ENCODE results near the gene AREL1.

AREL1 gene

DNA sequence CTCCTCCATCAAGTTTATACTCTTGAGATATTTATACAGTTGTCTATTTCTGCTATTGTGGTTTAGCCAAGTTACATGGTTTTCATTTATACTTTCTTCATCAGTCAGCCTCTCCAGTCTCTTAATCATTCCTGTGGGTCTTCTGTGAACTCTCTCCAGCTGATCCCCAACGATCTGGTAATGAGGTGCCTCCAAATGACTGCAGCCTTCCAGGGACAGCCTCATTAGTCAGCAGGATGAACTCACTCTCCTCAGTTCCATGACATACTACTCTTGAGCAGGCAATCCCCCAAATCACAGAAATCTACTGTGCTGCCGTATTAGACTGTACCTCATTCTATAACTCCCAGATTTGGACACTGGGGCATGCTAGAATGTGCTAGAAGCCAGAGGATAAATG lies 15.3 kb downstream of the AREL1 start:
- no peak for DNase-seq (ENCODE audit: low read depth)

DNA sequence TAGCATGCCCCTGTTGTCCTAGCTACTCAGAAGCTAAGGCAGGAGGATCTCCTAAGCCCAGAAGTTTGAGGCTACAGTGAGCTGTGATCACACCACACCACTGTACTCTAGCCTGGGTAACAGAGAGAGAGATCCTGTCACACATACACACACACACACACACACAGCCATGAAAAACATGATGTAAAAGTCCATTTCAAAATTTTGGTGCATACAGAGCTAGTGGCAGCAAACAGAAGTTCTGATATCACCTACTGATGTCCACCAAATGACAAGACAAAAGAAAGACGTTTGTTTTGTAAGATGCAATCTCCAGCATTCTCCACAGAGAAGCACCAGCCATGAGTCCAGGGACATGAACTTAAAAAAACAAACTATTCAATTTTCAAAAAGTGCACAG lies 15.9 kb downstream of the AREL1 start:
- DNase-seq (ENCODE audit: low read depth) = no peak

DNA sequence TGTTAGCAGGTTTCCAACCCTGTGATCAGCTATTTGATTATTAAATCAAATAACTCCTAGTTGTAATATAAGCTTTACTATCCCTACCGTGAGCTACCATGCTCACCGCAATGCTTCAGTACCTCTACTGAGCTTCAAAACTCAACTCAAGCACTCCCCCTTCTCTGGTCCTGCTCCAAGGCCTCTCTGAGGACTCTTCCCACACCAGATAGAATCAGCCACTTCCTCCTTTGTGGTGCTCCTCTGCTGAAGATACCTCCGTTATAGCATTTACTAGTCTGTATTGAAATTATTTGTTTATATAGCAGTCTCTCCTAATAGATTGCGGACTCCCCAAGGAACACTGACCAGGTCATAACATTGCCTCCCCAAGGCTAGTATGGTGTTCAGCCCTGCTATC lies 17.5 kb downstream of the AREL1 start:
- no peak for DNase-seq (ENCODE audit: low read depth)

DNA sequence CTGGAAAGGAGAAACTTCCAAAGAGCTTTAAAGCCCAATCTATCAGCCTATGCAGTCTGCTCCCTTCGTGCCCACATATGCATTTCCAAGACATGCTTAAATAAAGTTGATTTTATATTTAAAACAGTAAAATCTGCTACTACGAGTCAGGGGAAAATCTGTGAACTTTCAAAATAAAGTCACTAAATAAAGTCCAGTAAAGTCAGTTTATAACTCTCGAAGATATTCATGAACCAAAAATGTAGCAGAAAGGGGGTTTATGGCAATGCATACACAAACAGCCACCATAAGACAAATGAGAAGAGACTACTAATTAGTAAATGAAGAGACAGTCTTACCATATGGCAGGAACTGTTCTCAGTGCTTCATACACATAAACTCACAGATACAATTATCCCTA lies 19.7 kb downstream of the AREL1 start:
- DNase-seq (ENCODE audit: low read depth) = no peak

DNA sequence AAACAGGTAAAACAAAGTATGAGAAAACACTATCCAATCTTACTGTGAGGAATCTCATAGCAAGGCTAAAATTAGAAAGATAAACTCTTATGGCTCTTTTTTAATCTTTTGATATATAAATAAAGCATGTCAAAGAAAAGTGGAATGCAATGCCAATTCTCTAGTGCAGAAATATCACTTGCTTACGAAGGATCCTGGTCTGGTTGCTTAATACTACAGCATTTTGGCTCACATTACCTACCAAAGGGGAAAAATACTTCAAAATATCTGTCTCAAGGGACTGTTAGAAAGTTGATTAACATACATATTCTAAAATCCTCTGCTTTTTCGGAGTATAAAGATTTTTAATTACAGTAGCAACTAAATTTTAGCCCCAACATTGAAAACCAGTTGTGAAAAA lies 21.4 kb downstream of the AREL1 start:
- no peak for DNase-seq (ENCODE audit: low read depth)

DNA sequence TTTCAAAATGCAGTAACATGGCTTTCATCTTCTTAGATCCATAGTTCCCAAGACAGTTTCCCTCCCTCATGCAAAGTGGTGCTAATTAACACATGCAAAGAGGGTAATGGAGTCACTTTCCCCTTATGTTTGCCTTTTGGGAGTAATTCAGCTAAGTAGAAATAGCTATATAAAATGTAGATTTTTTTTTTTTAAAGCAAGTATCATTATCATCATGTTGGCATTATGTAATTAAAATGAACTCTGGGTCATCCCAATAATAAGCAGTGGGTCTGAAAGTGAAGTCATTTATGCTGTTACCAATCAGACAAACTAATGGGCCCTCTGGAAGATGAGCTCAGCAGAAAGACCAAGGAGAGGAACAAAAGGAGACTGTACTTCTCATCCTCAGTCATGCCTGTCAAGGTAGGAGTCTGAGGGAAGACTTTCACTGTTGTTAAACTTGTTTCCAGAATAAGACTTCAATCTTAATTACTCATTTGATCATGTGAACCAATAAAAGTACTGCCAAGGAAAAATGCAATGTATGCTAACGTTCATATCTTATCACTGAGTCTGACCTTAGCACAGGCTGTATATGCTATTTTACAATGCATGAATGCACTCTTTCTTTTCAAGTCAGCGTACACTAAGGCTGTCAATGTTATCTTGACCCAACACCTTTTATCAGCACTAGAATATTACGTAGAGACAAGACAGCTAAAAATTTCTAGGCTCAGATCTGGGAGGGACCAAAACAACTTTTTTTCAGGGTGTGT lies 26.8 kb downstream of the AREL1 start:
- no peak for DNase-seq (ENCODE audit: low read depth)

DNA sequence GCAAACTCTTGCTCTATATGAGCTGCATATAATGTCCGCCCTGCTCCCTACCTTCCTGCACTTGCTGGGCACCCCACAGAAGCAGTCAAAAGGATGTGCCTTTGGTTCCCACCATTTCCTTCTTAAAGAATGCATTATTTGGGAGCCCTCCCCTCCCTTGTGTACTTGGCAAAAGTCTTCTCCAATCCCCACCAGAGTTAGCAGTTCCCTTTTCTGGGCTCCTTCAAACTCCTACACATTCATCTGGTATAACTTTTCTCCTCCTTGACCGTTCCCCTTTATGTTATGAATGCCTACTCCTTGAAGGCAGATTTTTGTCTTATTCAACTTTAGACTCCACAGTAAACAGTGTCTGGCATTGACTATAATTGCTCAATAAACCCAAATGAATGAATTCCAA lies 27.8 kb downstream of the AREL1 start:
- no peak for DNase-seq (ENCODE audit: low read depth)

DNA sequence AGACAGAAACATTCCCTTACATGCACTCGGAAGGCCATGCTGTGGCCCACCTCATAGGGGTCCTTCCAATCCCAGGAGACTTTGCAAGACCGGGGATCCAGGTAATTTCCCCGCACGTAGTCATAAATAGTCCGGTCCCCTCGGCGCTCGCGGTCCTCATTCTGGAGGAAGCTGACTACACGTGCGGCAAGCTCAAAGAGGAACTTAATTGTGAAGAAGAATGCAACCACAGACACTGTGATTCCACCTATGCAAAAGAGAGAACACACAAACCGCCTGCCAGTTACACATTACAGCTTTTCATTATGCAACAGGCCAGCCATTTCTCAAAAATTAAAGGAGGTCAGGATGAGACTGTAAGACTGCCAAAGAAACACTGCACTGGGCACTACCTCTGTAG lies 28.4 kb downstream of the AREL1 start:
- DNase-seq (ENCODE audit: low read depth) = no peak

DNA sequence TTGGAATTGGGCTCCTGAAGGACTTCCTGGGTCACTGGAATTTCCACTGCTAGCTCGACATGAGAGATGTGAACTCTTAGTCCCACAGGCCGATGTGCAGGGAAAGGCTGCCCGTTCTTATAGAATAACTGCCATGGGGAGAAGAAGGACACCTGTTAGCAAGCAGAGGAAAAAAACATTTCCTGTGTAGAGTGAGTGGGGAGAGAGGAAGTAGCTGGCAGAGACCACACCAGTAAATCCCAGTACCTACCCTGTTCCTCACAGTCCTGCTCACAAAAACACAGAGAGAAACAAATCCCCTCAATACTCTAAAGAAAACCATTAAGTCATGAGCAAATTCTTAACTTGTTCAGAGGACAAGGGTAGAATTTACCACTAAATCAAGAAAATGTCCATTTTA lies 29.5 kb downstream of the AREL1 start:
- no peak for DNase-seq (ENCODE audit: low read depth)

DNA sequence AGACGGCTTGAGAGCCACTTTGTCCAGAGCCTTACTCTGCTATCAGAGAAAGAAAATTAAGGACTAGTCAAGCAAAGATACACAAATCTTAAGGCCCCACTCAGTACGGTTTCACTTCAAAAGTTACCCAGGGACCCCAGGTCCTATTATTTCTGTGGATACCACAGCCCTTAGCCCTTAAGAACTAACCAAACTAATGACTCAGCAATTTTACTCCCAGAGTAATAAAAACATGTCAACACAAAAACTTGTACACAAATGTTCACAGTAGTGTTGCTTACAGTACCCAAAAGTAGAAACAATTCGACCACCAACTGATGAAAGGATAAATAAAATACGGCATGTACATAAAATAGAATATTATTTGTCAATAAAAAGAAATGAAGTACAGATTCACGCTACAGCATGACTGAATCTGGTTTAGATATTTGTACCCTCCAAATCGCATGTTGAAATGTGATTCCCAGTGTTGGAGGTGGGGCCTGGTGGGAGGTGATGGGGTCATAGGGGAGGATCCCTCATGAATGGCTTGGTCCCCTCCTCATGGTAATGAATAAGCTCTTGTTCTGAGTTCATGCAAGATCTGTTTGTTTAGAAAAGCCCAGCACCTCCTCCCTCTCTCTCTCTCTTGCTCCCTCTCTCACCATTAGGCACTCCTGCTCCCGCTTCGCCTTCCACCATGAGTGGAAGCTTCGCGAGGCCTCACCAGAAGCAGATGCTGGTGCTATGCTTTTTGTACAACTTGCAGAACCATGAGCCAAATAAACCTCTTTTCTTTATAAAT lies 30.5 kb downstream of the AREL1 start:
- DNase-seq (ENCODE audit: low read depth) = no peak

DNA sequence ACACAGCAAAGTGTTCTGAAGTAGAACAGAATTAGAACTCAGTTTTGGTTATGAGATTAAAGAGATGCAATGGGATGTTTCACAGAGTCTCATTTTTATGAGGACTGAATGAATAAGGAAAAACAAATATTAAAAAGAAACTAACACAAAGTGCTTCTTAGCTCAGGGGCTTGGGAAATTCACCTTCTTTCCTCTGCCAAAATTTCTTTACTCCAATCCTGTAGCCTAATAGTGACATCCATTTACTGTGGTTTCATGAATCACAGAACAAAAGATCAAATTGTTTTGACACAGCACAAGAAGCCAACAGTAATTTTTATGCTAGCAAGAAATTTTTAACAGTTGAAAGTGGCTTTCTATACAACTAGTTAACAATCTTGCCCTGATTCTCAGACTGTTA lies 37.7 kb downstream of the AREL1 start:
- DNase-seq (ENCODE audit: low read depth) = no peak

DNA sequence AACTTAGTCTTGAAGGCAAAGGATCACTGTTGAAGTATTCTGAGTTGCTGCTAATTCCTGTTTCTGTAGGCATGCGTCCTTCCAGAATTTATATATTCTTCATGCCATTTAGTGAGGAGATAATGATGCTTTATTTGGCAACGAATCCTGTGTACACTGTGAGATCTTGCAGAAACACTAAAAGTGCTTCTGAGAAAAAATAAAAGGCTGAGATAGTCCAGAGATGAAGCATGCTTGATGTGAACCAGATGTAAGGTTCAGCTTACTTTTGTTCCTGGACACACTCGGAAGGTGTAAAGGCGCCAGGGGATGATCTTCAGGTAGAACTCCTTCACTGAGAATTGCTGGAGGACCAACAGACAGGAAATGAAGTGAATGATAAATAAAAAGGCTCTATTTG lies 39.1 kb downstream of the AREL1 start:
- DNase-seq (ENCODE audit: low read depth) = no peak

DNA sequence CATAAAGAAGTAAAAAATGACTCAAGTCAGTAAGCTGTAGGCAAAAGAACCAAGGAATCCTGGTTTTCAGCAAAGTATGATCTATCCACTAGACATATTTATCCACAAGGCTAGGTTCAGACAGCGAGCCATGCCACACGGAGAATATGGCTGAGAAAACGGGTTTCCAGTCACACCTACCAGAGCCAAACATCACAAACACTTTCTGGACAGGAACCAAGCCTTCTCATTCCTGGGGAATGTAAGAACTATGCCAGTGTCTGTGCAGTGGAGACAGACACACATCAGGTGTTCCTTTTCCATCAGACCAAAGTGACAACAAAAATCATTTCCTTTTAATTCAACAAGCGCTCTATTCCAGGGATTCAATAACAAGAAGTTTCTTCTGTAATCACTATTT lies 41.1 kb downstream of the AREL1 start:
- no peak for DNase-seq (ENCODE audit: low read depth)

DNA sequence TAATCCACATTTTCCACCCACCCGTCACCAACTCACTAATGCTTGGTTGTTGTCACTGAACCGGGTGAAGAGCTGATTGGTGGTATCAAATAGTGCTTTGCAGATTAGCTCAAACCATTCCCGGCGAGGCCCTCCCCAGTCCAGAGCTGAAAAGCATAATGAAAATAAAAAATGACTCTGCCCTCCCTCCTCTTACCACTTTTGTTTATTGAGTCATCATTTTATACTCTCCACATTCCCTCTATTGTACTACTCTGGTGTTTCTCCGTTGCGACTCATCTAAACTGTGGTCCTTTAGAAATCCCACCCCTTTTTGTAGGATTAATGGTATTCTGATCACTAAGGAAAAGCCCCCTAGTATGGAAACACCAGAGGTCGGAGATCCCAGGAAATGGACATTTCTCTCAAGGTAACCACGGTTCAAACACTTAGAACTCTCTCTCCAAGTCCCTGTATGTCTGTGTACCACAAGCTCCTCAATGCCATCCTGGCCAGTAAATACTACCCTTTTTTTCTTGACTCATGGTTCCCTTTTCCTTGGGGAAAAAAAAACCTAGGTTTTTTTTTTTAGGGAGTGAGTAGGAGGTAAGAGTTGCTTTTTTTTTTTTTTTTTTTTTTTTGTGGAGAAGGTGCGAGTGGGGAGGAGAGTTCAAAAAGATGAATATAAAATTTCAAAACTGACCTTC lies 42.0 kb downstream of the AREL1 start:
- DNase-seq (ENCODE audit: low read depth) = no peak

DNA sequence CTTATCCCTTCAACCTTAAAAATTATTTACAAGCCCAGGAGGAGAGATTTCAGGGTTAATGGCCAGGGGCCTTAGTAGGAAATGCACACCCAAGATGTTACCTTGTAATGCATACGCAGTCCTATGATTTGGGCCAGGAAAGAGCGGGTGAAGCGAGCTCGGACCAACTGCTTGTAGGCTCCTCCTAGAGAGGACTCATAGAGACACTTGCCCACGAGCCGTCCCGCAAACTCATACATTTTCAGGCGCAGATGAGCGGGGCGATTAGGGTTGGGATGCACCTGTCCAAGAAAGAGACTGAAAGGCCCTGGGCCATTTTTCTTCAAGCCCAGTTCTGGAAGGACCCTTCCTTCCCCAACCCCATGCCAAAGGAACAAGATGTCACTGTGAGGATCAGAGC lies 43.0 kb downstream of the AREL1 start:
- DNase-seq (ENCODE audit: low read depth) = no peak

DNA sequence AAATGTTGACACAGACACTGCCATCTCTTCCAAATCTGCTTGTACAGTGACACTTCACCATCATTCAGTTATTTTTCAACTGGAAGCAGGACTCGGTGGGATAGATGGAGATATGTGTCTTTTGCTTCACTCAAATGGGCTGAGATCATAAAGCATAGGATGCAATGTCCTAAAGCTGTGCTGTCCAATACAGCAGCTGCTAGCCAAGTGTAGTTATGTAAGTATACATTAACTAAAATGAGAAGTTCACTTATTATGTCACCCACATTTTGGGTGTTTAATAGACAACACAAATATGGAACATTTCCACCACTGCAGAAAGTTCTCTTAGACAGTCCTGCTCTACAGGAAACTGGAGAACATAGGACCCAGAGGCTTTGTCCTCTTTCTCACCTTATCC lies 43.6 kb downstream of the AREL1 start:
- no peak for DNase-seq (ENCODE audit: low read depth)

DNA sequence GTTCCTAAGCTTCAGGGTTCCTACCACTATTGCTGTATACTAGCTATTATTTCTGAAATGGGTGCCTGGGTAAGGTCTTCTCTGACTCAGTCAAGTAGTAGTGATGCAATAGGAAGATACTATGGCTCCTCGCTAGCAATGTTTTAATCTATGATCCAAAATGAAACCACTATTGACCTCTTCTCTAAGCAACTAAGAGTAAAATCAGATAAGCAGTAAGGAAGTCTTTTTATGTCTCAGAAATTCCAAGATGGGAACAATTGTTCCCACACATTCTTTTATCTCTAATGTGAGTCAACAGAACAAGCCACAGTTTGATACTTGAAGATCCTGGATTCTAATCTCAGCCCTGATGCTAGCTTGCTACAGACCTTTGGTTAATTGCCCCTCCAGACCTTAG lies 45.1 kb downstream of the AREL1 start:
- DNase-seq (ENCODE audit: low read depth) = no peak

DNA sequence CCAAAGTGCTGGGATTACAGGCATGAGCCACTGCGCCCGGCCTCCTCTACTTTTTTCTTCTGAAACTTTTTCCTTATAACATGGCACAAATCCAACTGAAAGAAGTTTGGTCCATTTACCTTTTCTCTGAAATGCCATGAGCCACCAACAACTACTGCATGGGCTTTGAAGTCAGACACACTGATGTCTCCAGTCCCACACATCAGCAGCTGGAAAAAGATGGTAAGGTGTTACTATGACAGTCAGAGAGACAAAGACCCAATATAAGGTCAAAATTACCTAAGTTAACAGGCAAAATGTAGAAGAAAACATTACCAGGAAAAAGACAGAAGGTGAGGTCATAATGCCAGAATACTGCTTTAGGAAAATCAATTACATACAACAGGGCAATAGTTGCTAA lies 48.2 kb downstream of the AREL1 start:
- no peak for DNase-seq (ENCODE audit: low read depth)

DNA sequence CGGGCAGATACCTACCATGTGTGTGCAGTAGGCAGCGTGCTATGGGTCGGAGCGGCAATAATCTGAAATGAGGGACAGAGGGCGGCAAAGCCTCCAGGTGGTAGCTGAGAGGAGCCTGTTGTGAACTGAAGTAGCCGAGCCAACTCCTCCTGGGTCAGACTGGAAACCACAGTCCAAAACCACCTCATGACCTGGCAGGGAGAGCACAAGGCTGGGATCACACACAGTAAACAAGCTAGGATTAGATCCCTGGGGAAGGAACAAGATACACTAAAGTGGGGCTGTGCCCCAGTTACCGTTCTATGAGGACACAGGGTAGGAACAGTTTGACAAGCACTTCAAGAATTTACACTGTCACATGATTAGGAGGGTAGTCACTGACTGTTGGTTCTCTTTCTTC lies 49.0 kb downstream of the AREL1 start:
- no peak for DNase-seq (ENCODE audit: low read depth)

DNA sequence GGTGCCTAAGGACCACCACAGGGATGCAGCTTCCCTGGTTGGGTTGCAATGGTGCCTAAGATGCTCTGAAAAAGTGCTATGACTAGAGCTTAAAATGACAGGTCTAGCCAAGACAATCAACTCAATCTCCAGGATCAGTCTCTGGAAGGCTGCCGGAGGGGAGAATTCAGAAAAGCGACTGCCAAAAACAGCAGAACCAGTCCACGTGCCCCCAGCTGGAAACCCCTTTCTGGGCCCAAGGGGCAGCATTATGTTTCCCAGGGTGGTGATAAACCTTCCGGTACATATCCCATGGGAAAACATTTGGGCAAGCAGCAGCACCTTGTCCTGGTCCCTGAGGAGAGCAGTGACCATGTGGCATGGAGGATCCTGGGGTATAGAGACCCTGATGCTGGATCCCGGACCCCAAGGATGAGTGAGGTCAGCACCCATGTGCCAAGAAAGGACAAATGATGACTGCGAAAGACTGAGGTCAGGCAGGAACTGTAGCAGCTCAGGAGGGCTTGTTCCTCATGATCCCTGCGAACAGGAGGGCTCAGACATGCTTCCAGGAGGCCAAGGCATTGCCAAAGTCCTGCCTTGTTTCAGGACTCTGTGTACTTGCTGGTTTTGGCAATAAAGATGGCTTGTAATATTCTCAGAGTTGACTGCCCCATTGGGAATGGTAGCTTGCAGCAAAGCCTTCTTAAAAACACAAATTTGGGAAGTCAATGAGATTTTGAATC lies 51.0 kb downstream of the AREL1 start:
- no peak for DNase-seq (ENCODE audit: low read depth)

DNA sequence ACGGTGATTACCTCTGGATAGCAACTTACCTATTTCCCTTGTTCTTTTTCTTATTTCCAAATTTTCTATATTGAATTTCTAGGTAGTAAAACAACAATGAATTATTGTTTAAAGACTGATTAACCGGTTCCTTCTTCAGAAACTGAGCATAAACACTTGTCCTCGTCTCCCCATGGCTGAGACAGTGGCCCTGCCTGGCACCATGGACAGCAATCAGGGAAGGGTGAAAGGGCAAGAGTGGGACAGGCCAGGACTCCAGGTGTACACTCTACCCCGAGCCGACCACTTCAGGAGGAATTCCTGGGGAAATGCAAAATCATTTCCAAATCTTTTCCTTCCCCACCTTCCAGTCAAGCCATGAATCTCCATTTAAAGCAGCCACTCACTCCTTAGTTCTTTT lies 52.0 kb downstream of the AREL1 start:
- no peak for DNase-seq (ENCODE audit: low read depth)

DNA sequence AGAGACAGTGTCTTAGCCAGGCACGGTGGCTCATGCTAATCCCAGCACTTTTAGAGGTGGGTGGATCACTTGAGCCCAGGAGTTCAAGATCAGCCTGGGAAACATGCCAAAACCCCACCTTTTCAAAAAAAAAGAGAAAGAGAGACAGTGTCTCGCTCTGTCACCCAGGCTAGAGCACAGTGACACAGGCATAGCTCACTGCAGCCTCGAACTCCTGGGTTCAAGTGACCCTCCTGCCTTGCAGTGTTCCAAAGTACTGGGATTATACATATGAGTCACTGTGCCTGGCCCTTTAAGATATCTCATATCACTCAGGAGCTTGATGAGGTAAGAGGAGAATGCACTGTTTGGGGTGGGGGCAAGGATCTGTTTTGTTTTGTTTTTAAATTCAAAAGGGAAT lies 52.7 kb downstream of the AREL1 start:
- no peak for DNase-seq (ENCODE audit: low read depth)

Data from stimulated activated CD4-positive, alpha-beta T cell treated with anti-CD3 and anti-CD28 coated beads, Interleukin-2, amount 100 ng/mL, for 4 hours (primary cell).